HG02852 (cell line): ENCODE data around the gene ZBTB20.
A peak's percentile ranks its signal among the peaks of the same experiment; 100 is the strongest.
"Not testable (repeated sequence)": the region's sequence is repeated elsewhere in the genome, so short reads cannot be mapped to it uniquely, and the experiment has no call there.

Source experiments
- ATAC-seq: cut with Tn5 transposase; IDR thresholded peaks from one replicate; pipeline ENCODE4 v1.9.1; 2021; ENCODE audit warnings: mild to moderate bottlenecking, moderate library complexity; ENCODE audit not compliant: unreplicated experiment

Gene ZBTB20

DNA sequence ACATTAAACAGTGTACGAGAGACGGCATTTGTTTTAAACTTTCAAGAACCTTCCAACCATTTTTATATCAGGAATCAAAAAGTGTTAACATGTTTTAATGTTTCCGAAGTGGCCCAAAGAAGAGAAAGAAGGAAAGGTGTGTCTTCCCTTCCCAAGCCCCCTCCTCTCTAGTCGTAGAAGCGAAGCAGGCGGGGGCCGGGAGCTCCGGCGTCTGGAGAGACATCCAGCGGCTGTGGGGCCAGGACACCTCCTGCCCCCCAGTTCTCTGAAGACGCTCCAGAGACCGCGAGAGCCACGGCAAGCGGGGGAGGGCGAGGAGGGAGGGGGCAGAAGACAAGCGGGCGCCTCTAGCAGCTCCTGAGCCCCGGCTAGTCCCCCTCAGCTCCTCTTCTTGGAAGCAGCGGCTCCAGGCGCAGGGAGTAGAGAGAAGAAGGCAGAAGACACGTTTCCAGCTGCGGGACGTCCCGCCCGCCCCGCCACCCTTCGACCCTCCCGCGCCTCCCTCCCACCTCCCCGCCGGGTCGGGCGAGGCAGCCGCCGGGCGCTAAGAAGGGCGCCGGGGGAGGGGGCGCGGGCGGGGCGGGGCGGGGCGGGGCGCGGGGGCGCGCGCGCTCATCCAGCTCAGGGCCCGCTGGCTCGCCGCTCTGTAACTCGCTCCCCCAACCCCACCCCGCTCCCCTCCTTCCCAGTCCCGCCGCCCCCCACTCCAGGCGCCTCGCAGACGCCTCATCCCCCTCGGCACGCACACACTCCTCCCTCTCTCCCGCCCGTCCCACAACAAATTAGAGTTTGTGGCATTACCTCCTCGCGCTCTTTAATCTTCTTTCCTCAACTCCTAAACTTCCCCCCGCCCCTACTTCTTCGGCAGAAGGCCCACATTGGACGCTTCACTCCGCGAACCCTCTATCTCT lies at the start of gene ZBTB20:
Gene ZBTB20, minus strand, starts transcription at position 871 of the 911 bp plus-strand sequence.
- ATAC-seq, result peak; percentile 30

DNA sequence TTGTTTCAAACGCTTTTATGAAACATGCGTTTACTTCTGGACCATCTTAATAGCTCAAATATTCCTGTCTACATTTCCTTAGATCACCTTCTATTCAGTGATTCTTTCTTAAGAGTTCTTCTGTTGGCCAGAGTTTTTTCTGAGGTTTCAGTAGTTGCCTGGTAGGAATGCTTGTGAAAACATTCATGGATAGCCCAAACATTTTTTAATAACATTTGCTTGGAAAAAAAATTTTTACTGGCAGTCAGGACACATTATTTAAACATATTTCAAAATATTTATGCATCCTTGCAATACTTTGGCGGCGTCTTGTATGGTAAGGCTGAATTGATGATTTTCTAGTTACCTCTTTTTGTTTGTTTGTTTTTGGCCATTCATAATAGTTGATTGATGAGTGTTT lies 47.4 kb upstream of the ZBTB20 start:
- no peak for ATAC-seq

DNA sequence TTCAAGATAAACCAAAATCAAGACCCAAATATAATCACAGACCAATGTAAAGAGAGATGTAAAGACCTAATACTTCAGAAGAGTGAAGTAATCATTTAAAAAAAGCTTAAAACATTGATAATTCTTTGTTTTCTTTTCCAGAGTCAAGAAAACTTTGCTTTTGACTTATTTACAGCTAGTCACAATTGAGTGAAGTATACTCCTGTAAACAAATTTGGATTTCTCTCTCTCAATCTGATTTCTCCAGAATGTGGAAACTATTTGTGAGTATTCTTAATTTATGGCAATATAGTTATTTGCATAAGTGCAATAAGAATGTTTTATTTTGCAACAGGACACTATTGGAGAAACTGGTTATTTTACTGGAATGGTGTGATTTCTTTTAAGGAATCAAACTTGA lies 43.7 kb upstream of the ZBTB20 start:
- no peak for ATAC-seq

DNA sequence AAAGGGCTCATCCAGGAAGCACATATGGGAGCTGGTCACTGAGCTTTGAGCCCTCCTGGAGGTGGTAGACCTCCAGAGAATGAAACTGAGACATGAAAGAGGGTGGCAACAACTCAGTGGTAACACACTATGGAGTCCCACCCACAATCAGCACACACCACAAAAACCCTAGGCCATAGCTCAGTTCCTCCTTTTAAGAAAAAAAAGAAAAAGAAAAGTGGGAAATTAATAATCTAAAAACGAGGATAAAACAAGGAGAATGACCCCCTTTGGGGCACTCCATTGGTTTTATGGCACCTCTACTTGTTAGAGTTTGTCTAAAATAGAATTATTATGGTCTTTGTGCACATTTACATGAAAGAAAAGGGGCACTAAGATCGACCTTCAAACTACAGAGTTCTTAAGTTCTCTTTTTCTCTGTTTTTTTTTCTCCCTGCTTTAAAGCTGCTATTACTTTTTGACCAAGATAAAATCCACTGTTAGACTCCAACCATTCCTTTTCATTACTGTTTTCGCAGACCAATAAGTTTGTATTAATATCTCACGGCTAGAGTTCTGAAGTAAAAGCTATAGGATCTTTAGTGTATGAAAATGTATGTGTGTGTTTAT lies 40.2 kb upstream of the ZBTB20 start:
- peak; percentile 100 for ATAC-seq

DNA sequence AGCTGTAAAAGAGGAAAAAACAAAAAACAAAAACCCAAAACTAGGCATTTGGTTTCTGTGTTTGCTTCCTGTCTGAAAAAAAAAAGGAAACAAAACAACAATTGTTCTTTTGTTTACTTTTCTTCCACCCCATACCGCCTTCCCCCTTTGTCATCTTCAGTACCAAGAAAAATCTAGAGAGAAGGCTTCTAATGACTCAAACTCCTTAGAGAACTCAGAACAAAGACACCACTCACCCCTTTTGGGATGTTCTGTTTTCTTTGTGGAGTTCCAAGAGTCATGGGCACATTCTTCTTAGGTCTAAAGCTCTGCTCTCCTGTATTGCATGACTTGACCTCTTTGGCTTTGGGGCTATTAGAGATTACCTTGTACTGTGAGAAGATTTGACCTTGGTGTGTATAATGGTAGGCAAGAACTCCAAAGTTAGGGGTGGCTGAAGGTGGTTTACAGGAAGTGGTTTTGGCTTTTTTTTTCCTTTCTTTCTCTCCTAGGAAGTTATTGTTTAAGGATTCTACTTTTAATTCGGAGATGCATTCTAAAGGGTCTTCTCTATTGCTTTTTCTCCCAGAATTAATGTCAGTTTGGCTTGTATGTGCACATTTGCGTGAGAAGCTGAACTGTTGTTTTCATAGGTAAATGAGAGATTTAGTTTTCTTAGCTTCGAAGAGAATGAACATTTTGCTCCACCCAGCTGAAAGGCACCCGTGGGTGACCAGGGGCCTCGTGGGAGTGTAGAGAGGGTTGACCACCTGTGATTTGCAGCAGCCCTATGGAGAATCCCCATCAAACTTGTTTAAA lies 39.5 kb upstream of the ZBTB20 start:
- ATAC-seq, result peak; percentile 43

DNA sequence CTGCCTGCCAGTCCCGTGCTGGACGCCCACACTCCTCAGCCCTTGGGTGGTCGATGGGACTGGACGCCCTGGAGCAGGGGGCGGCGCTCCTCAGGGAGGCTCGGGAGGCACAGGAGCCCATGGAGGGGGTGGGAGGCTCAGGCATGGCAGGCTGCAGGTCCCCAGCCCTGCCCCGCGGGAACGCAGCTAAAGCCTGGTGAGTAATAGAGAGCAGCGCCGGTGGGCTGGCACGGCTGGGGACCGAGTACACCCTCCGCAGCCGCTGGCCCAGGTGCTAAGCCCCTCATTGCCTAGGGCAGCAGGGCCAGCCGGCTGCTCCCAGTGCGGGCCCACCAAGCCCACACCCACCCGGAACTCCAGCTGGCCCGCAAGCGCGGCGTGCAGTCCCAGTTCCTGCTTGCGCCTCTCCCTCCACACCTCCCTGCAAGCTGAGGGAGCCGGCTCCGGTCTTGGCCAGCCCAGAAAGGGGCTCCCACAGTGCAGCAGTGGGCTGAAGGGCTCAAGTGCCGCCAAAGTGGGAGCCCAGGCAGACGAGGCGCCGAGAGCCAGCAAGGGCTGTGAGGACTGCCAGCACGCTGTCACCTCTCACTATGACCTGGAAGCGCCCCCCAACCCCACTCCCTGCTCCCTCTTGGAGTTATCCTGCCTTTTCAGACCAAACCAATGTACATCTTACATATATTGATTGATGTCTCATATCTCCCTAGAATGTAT lies 37.9 kb upstream of the ZBTB20 start:
- not testable (repeated sequence) for ATAC-seq

DNA sequence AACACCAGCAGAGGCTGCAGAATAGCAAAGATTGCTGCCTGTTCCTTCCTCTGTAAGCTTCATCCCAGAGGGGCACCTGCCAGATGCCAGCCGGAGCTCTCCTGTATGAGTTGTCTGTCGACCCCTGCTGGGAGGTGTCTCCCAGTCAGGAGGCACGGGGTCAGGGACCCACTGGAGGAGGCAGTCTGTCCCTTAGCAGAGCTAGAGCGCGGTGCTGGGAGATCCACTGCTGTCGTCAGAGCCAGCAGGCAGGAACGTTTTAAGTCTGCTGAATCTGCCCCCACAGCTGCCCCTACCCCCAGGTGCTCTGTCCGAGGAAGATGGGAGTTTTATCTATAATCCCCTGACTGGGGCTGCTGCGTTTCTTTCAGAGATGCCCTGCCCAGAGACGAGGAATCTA lies 31.8 kb upstream of the ZBTB20 start:
- not testable (repeated sequence) for ATAC-seq

DNA sequence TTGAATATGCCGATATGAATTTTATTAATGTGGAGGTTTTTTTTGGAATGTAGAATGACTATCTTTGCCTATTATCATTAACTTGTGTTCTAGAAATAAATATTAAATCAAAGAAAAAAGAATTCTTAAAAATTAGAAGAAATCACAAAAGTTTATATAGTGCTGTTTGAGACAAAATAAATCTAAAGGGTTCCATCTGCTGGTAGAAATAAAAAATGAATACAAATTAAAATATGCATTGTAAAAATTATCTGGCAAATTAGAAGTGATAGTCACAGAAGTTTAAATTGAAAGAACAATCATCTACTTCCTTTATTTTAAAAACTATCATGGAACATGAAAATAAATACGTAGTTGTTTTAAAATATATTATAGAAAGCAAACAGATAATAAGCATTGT lies 22.7 kb upstream of the ZBTB20 start:
- ATAC-seq, result no peak

DNA sequence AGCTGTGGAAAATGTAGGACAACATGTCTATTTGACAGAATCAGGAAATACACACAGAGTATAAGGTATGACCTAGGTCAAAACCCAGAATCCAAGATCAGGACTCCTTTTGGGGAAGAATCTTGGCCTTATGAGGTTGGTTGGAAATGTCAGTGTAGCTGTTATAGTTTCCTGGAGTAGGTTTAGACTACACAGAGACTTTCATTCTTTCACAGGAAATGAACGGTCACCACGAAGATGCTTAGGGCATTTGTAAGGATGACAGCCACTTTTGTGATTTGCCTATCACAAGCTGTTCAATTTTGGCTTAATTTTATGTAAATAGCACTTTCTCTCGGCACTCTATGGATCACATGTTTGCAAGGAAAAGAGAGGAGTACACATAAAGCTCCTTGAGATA lies 18.6 kb upstream of the ZBTB20 start:
- no peak for ATAC-seq

DNA sequence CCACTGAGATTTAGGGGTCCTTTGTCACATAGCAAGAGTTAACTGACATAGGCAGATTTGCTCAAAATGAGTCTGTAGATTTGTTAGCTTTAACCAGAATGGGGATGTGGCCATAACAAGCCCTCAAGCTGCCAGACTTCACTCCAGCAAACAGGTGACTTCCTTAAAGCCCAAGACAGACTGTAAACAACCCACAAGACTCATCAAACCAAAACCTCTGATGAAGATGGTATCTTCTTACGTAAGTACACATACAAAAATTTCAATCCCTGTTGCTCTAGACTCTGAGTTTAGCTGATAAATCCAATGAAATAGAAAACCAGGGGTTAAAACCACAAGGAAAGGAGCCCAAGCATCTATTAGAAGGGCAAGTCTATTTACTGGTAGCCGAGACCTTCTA lies 18.2 kb upstream of the ZBTB20 start:
- no peak for ATAC-seq

DNA sequence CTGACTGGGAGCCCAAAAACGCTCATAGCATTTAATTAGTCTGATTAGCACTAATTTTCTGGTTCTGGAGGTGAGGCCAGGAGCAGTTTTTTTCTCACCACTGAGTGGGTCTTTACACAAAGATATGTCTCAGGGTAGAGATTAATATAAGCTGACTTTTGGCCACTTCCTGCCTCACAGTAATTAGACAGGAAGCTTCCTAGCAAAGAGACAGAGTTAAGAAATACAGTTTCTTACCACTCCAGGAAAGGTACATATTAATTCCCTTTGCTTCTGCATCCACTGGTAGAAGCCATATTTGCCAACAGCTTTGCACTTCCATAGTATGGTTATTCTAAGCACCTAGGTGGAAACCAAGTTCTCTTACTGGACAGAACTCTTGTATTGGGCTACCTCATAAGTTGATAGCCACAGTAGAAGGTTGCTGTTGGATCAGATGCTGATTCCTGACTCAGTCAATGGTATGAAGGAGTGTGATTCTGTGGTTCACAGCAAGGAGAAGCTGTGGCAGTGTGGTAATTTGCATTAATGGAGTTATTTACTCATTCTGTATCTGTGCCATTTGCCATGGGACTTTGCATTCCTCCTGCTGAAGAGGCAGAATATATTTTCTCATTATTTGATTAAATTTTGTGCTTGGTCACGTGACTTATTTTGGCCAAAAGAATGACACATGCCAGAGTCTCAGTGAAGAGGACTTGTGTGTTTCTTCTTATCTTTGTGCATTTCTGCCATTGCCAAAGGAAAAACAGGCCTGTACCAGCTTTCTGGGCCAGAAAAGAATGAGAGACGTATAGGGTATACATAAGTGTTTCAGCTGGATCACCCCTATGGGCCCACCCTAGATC lies 17.5 kb upstream of the ZBTB20 start:
- no peak for ATAC-seq

DNA sequence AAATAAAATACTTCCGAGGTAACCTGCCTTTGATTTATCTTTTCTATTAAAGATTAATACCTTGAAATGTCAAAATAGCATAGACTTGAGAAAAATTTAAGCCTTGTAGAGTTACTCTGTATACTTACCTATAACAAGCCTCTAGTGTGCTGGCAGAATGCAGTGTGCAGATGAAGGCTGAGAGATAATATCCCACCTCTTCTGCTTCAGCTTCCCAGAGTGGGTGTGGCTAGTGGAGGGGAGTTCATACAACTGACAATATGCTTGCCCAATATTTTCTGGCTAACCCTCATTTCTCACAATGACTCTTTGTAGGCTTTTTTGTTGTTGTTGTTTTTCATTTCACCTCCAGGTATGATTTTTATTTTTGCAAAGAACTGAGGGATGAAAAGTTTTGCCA lies 15.7 kb upstream of the ZBTB20 start:
- ATAC-seq, result no peak

DNA sequence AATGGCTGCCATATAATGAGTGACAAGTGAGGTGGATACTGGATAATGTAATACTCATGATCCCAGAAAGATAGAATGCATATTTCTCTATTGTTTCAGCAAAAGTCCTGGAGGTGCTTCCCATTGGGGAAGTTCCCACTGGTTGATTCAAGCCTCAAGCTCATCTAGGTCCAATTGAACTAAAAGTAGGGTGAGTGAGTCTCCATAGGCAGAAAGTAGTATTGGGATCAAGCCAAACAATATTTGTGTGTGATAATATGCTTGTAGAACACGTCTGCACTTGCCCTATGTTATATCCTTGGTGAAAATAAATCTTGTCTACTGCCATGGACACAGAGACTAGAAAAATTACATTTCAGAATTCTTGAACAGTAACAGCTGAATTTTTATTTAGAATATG lies 14.8 kb upstream of the ZBTB20 start:
- ATAC-seq, result no peak

DNA sequence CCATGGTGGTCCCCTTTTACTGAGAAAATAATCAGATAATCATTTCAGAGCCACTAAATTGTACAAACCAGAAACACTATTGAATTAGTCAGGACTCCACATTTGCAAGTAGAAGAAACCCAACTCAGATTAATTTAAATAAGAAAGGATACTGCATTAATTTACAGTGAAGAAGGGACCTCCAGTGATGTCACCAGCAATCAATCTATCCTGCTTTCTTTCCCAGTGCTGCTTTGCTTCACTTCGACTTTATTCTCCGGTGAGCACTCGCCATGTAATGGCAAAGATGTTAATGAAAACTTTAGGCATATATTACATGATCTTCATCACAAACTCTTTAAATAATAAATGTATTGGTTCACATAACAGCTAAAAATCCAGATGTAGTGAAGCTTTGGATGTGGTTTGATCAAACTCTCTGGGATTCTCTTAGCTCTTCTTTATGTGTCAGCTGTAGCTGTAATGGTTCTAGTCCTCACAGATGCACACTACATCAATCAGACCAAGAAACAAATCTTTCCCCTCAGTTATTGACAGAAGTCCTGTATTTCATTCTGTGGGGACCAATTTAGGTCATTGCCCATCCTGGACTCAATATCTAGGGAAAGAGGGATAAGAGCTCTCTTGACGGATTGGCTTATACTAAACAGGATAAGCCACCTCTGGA lies 14.2 kb upstream of the ZBTB20 start:
- ATAC-seq, result no peak

DNA sequence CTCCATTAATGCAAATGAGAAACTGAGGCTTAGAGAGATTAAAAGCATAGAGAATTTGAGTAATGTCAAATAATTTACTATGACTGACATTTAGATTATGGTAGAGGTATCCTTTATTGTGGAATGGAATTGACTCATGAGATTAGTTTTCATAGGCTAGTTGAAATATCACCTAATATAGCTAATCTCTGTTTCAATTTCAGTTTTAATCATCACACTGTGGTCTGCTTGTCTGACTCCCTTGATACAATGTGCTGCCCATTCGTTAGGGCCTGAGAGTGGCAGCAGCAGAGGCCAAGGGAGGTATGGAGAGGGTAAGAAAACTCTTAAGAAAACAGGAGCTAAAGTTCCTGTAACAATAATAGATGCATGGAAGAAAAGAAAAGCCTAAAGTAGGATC lies 13.2 kb upstream of the ZBTB20 start:
- peak; percentile 100 for ATAC-seq

DNA sequence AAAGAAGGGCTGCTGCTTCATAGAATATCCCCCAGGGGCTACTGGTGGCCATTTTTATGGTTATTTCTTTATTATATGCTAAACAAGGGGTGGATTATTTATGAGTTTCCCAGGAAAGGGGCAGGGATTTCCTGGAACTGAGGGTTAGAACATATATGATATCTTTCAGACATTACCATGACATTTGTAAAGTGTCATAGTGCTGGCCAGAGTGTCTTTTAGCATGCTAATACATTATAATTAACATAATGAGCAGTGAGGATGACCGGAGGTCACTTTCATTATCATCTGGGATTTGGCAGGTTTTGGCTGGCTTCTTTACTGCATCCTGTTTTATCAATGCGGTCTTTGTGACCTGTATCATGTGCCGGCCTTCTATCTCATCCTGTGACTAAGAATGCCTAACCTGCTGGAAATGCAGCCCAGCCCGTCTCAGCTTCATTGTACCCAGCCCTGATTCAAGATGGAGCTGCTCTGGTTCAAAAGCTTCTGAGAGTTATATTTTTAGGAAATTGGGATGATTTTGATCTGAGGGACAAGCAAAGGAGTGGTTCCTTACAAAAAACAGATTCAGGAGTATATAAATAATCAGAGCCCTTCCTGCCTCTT lies 9.1 kb upstream of the ZBTB20 start:
- no peak for ATAC-seq

DNA sequence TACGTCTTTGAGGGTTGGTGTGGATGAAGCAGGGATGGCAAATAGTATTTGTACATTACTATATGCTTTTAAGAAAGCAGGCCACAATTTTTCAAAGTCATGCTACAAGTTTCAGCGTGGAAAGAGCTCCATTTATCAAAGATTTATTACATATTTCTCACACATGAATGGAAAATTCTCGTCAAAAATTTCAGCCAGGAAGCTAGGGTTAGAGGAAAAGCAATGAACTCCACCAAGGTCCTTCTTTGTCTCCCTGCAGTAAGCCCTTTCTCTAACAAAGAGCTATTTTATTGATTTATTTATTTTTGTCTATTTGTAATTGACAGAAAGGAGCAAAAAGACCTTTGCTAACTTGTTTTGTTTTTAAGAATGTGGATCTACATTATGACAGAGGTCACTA lies 7.5 kb upstream of the ZBTB20 start:
- no peak for ATAC-seq

DNA sequence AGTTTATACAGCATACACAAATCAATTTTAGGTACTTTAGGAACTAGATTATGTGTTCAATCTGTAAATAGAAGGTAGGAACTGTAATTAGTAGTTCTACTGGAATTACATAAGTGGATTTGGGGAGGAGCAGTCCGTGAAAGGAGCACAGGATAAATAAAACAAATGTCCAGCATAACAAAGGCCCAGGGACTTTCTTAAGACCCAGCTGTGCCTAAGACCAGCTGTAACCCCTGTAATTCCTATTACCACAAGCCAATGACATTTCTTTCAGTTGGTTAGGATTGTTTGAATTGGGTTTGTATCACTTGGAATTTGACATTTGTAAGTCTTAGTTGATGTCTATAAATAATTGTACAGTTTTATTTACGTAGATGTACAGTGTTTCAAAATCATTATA lies 4.8 kb upstream of the ZBTB20 start:
- no peak for ATAC-seq

DNA sequence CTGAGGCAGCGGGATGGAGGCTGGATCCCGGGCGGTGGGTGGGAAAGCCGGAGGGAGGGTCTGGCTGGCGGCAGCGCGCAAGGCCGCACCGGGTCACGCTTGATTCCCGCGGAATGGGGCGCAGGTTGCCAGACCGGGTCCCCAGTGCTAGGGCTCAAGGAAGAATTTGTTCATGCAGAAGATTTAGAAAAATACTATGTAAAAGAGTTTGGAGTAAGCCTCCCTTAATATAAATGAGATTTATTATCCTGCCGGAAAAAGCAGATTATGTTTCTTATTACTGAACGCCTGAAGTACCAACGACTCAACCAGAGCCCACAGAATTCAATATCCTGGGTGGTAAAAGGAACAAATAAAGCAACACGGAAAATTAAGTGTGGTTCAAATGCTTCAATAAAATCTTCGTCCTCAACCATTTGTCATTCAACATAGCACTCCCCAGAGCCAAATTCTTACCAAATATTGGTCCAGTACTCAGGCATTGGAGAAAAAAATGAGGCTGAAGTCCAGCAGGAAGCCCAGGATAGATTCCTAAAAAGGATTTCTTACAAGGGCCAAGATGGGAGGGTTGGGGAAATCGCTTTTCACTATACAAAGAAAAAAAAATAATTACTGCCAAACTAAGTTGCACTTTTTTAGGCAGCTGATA lies 1.2 kb upstream of the ZBTB20 start:
- peak; percentile 2 for ATAC-seq
